PC-3 (cell line): ENCODE measurements around the gene GPR176.

ENCODE experiments used
- EZH2 ChIP-seq: fragments of 300-600 bp; sonication (generic); IDR thresholded peaks from one replicate; pipeline ENCODE4 v1.6.1; 2017; ENCODE audit warnings: antibody characterized with exemption, mild to moderate bottlenecking, low read length; ENCODE audit not compliant: unreplicated experiment
- TF ChIP-seq, protein P1 (sequence below): fragments of 300-600 bp; sonication (generic); conservative IDR thresholded peaks from 2 replicates; pipeline ENCODE4 v1.5.1; 2017; ENCODE audit warnings: antibody characterized with exemption, low read depth, mild to moderate bottlenecking, low read length

DNA sequence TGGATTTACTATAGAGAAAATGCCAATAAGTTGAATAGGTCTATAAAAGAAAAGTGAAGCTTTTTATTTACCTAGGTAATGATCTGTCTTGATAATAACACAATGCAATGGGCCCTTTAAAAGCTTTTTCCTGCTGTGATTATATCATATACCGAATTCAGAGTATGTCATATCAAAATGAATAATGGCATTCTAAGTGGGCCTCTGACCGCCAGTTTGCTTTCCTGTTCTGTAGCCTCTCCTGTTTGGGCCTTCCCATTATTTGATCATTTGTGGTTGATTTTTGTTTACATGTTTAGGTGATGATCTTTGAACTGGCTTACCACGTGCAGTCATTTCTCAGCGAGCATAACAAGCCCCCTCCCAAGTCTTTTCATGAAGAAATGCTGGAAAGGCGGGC, 28.8 kb upstream of the GPR176 start:
- TF ChIP-seq, protein P1, sequence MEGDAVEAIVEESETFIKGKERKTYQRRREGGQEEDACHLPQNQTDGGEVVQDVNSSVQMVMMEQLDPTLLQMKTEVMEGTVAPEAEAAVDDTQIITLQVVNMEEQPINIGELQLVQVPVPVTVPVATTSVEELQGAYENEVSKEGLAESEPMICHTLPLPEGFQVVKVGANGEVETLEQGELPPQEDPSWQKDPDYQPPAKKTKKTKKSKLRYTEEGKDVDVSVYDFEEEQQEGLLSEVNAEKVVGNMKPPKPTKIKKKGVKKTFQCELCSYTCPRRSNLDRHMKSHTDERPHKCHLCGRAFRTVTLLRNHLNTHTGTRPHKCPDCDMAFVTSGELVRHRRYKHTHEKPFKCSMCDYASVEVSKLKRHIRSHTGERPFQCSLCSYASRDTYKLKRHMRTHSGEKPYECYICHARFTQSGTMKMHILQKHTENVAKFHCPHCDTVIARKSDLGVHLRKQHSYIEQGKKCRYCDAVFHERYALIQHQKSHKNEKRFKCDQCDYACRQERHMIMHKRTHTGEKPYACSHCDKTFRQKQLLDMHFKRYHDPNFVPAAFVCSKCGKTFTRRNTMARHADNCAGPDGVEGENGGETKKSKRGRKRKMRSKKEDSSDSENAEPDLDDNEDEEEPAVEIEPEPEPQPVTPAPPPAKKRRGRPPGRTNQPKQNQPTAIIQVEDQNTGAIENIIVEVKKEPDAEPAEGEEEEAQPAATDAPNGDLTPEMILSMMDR: no peak
- TF ChIP-seq EZH2: no peak
